Measurements from ENCODE around the gene PPEF1.

Gene PPEF1

DNA sequence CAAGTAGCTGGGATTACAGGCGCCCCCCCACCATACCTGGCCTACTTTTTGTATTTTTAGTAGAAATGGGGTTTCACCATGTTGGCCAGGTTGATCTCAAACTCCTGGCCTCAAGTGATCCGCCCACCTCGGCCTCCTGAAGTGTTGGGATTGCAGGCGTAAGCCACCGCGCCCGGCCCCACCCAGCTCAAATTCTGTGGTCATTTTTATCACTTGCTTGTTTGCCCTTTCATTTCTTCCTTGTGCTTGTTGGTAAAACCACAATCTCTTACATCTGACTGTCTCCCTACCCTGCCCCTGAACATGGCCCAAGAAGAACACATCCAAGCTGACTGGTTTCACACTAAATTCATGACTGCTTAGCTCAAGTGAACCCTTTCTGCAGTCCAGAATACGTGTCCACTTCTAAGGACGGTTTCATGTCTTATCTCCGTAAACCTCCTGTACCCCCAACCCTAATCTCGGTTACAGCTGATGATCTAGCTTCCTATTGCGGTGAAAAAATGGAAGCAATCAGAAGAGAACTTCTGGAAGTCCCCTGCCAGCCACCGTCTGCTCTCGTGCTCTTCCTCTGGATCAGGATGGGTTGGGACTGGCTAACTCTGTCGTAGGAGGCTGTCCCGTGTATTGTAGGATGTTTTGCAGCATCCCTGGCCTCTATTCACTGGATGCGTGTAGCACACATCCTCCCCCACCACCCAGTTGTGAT is 30.1 kb upstream of the PPEF1 start:
- TF ChIP-seq RAD21 (IDR thresholded peaks at IDR 0.05; ENCODE audit: low read depth) (no peak), ZBTB7A (IDR thresholded peaks at IDR 0.05; ENCODE audit: low read depth) (no peak)

DNA sequence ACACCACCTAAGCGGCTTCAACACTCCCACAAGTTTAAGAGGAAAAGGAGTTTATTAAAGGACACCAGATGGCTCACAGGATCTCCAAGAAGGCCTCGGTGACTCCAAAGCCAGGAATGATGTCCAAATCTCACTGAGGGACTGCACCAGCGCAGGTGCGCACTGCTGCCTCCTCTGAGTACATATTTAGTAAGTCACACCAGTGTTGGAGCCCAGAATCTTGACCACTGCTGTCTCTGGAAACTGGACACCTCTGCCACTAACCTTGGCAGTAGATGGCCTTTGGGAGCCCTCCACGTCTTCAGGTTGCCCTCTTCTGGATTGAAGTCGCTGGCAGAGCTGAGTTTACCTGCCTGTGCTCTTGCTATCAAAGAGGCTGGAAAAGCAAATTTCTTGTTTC is 25.4 kb upstream of the PPEF1 start:
- TF ChIP-seq YY1 (IDR thresholded peaks at IDR 0.05; ENCODE audit: low read depth) (no peak), FOXM1 (IDR thresholded peaks at IDR 0.05; ENCODE audit: borderline replicate concordance, low read depth) (no peak), CREB1 (IDR thresholded peaks at IDR 0.05; ENCODE audit: low read depth) (no peak), NFIC (IDR thresholded peaks at IDR 0.05) (no peak), RAD21 (IDR thresholded peaks at IDR 0.05; ENCODE audit: low read depth) (no peak), EP300 (IDR thresholded peaks at IDR 0.05; ENCODE audit: borderline replicate concordance) (no peak), TCF12 (IDR thresholded peaks at IDR 0.05; ENCODE audit: low read depth) (no peak), TEAD4 (IDR thresholded peaks at IDR 0.05) (no peak), CEBPB (IDR thresholded peaks at IDR 0.05) (no peak), EGR1 (IDR thresholded peaks at IDR 0.05) (no peak), TAF1 (IDR thresholded peaks at IDR 0.05; ENCODE audit: low read depth) (no peak), ZBTB7A (IDR thresholded peaks at IDR 0.05; ENCODE audit: low read depth) (no peak)
- TF ChIP-seq, protein P1, sequence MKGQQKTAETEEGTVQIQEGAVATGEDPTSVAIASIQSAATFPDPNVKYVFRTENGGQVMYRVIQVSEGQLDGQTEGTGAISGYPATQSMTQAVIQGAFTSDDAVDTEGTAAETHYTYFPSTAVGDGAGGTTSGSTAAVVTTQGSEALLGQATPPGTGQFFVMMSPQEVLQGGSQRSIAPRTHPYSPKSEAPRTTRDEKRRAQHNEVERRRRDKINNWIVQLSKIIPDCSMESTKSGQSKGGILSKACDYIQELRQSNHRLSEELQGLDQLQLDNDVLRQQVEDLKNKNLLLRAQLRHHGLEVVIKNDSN (IDR thresholded peaks at IDR 0.05), result no peak
- TF ChIP-seq, protein P2, sequence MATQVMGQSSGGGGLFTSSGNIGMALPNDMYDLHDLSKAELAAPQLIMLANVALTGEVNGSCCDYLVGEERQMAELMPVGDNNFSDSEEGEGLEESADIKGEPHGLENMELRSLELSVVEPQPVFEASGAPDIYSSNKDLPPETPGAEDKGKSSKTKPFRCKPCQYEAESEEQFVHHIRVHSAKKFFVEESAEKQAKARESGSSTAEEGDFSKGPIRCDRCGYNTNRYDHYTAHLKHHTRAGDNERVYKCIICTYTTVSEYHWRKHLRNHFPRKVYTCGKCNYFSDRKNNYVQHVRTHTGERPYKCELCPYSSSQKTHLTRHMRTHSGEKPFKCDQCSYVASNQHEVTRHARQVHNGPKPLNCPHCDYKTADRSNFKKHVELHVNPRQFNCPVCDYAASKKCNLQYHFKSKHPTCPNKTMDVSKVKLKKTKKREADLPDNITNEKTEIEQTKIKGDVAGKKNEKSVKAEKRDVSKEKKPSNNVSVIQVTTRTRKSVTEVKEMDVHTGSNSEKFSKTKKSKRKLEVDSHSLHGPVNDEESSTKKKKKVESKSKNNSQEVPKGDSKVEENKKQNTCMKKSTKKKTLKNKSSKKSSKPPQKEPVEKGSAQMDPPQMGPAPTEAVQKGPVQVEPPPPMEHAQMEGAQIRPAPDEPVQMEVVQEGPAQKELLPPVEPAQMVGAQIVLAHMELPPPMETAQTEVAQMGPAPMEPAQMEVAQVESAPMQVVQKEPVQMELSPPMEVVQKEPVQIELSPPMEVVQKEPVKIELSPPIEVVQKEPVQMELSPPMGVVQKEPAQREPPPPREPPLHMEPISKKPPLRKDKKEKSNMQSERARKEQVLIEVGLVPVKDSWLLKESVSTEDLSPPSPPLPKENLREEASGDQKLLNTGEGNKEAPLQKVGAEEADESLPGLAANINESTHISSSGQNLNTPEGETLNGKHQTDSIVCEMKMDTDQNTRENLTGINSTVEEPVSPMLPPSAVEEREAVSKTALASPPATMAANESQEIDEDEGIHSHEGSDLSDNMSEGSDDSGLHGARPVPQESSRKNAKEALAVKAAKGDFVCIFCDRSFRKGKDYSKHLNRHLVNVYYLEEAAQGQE (IDR thresholded peaks at IDR 0.05; ENCODE audit: low read depth), result no peak
- TF ChIP-seq, protein P3, sequence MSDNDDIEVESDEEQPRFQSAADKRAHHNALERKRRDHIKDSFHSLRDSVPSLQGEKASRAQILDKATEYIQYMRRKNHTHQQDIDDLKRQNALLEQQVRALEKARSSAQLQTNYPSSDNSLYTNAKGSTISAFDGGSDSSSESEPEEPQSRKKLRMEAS (IDR thresholded peaks at IDR 0.05), result no peak

DNA sequence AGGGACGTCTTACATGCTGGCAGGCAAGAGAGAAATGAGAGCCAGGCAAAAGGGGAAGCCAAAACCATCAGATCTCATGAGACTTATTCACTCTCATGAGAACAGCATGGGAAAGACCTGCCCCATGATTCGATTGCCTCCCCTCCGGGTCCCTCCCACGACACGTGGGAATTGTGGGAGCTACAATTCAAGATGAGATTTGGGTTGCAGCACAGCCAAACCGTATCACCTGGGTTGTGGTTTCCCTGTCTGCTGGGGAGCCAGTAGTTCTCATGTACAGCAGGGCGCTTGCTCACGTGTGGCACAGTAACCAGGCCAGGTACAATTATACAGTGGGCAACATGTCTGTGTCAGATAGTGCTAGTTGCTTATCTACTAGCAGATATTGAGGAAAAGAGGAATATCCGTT is 24.5 kb upstream of the PPEF1 start:
- TF ChIP-seq TCF12 (IDR thresholded peaks at IDR 0.05; ENCODE audit: low read depth) (no peak), RAD21 (IDR thresholded peaks at IDR 0.05; ENCODE audit: low read depth) (no peak), YY1 (IDR thresholded peaks at IDR 0.05; ENCODE audit: low read depth) (no peak), TAF1 (IDR thresholded peaks at IDR 0.05; ENCODE audit: low read depth) (no peak), FOXM1 (IDR thresholded peaks at IDR 0.05; ENCODE audit: borderline replicate concordance, low read depth) (no peak), CREB1 (IDR thresholded peaks at IDR 0.05; ENCODE audit: low read depth) (no peak), TEAD4 (IDR thresholded peaks at IDR 0.05) (no peak), EGR1 (IDR thresholded peaks at IDR 0.05) (no peak), CEBPB (IDR thresholded peaks at IDR 0.05) (no peak)
- TF ChIP-seq, protein P1 (IDR thresholded peaks at IDR 0.05), result no peak
- TF ChIP-seq, protein P2 (IDR thresholded peaks at IDR 0.05; ENCODE audit: low read depth), result no peak
- TF ChIP-seq, protein P3 (IDR thresholded peaks at IDR 0.05), result no peak

DNA sequence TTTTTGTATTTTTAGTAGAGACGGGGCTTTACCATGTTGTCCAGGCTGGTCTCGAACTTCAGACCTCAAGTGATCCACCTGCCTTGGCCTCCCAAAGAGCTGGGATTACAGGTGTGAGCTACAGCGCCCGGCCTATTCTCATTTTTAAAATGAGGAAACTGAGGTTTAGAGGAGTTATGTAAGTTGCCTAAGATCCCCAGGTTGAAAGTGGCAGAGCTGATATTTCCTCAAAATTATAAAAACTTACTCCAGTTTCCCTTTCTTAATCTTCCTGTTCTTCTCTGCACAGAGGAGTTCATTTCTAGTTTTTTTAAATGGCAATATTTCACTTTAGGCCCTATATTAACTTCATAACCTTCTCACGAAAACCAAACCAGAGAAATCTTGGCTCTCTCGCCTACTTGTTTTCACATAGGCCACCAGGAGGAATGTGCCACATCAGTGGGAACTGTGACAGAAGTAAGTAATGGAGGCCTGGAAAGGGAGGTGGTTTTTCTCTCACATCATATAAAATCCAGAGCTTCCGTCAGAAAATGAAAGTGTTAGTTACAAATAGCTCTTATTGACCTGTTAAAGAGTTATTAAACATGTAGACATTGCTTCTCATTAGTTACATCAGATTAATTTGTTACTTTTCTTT is 19.5 kb upstream of the PPEF1 start:
- TF ChIP-seq TAF1 (IDR thresholded peaks at IDR 0.05; ENCODE audit: low read depth), result no peak
- TF ChIP-seq YY1 (IDR thresholded peaks at IDR 0.05; ENCODE audit: low read depth), result no peak

DNA sequence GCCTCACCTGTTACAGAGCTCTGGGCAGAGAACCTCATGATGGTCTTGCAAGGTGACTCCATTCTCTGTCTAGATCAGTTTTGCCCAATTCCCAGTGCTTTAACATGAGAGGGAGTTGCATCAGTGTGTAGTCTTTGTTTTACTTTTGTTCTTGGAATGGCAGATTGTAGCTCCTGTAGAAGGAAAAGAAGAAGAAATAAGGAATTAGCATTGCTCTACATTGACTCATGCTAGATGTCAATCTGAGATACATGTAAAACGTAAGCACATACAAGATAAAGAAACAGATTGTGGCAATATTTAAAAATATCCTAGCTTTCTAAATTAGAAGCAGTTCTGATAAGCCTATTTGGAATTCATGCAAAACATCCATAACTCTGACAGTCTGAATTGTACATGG is 16.0 kb upstream of the PPEF1 start:
- TF ChIP-seq CEBPB (IDR thresholded peaks at IDR 0.05), result no peak
- TF ChIP-seq, protein P2 (IDR thresholded peaks at IDR 0.05; ENCODE audit: low read depth), result no peak
- TF ChIP-seq TAF1 (IDR thresholded peaks at IDR 0.05; ENCODE audit: low read depth), result no peak
- TF ChIP-seq, protein P3 (IDR thresholded peaks at IDR 0.05), result no peak
- TF ChIP-seq EGR1 (IDR thresholded peaks at IDR 0.05), result no peak
- no peak for TF ChIP-seq NFIC (IDR thresholded peaks at IDR 0.05)
- no peak for TF ChIP-seq CREB1 (IDR thresholded peaks at IDR 0.05; ENCODE audit: low read depth)
- TF ChIP-seq TEAD4 (IDR thresholded peaks at IDR 0.05), result no peak
- TF ChIP-seq, protein P1 (IDR thresholded peaks at IDR 0.05), result no peak
- no peak for TF ChIP-seq YY1 (IDR thresholded peaks at IDR 0.05; ENCODE audit: low read depth)
- TF ChIP-seq FOXM1 (IDR thresholded peaks at IDR 0.05; ENCODE audit: borderline replicate concordance, low read depth), result no peak

All from Ishikawa (cell line).